ENCODE results near the gene NCKAP1.
"Not testable (repeated sequence)": the region's sequence is repeated elsewhere in the genome, so short reads cannot be mapped to it uniquely, and the experiment has no call there.

NCKAP1 gene

DNA sequence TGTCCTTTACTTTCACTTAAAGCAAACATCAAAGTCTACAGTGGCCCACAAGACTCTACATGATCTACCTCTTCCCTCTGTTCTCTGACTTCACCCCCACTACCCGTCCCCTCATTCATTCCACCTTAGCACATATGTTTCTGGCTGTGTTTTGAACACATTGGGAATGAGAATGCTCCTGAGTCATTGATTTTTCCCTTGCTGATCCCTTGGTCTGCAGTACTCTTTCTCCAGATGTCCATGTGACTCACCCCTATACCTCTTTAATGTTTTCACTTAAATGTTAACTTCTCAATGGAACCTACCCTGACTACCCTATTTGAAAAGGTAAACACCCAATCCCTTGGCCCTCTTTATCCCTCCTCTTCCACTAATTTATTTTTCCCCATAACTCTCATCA is 141.1 kb downstream of the NCKAP1 start:
- no peak for TF ChIP-seq ARNT (IDR thresholded peaks at IDR 0.05)
- no peak for TF ChIP-seq SUZ12 (IDR thresholded peaks at IDR 0.05)
- TF ChIP-seq LEF1 (IDR thresholded peaks at IDR 0.05; ENCODE audit: borderline replicate concordance), result no peak
- TF ChIP-seq, protein P1, sequence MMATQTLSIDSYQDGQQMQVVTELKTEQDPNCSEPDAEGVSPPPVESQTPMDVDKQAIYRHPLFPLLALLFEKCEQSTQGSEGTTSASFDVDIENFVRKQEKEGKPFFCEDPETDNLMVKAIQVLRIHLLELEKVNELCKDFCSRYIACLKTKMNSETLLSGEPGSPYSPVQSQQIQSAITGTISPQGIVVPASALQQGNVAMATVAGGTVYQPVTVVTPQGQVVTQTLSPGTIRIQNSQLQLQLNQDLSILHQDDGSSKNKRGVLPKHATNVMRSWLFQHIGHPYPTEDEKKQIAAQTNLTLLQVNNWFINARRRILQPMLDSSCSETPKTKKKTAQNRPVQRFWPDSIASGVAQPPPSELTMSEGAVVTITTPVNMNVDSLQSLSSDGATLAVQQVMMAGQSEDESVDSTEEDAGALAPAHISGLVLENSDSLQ (IDR thresholded peaks at IDR 0.05), result no peak
- TF ChIP-seq TARDBP (IDR thresholded peaks at IDR 0.05), result no peak
- ChIA-PET CTCF (no interaction called here), POLR2A (no interaction called here)
- DNase-seq (ENCODE audit: extremely low spot score), result no peak

DNA sequence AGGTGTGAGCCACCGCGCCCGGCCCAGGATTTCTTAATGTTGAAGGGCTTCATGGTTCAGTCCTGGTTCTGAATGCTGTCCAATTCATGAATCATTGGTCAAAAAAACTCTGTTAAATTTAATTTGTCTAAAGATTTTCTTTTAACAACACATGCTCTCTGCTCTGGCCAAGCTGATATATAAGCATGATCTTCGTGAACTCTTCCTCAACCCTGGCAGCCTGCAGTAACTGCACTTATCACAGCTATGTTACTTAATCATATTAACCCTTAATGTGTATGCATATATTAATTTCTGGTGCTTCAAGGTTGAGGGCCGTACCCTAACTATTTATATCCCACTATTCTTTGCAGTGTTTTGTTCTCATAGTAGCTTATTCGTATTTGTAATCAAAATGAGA is 142.5 kb downstream of the NCKAP1 start:
- no peak for TF ChIP-seq HDGF (IDR thresholded peaks at IDR 0.05; ENCODE audit: borderline replicate concordance)
- TF ChIP-seq, protein P1 (IDR thresholded peaks at IDR 0.05), result no peak
- no peak for TF ChIP-seq FOXK2 (IDR thresholded peaks at IDR 0.05)
- TF ChIP-seq ELF4 (IDR thresholded peaks at IDR 0.05), result no peak
- TF ChIP-seq FOXA1 (IDR thresholded peaks at IDR 0.05), result no peak
- no peak for TF ChIP-seq SUZ12 (IDR thresholded peaks at IDR 0.05)
- TF ChIP-seq L3MBTL2 (conservative IDR thresholded peaks at IDR 0.05), result no peak
- no peak for TF ChIP-seq FOXM1 (IDR thresholded peaks at IDR 0.05; ENCODE audit: borderline replicate concordance)
- TF ChIP-seq ARNT (IDR thresholded peaks at IDR 0.05), result no peak
- TF ChIP-seq LEF1 (IDR thresholded peaks at IDR 0.05; ENCODE audit: borderline replicate concordance), result no peak
- no peak for TF ChIP-seq ZNF384 (IDR thresholded peaks at IDR 0.05)
- TF ChIP-seq BHLHE40 (IDR thresholded peaks at IDR 0.05; ENCODE audit: borderline replicate concordance), result no peak
- ChIA-PET POLR2A (no interaction called here), CTCF (no interaction called here)
- no peak for DNase-seq (ENCODE audit: extremely low spot score)

DNA sequence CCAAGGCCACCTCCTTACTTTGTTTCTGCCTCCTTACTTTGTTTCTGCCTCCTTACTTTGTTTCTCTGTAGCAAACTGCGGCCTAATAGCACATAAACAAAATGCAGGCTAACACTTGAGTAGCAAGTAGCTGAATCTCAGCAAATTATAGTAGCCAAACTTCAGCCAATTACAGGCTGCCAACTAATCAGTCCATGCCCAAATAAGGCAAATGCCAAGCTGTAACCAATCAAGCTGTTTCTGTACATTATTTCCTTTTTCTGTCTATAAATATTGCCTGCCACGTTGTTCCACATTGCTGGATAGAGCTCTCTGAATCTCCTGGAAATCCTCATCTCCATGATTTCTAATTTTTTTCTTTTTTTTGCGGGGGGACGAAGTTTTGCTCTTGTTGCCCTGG is 143.1 kb downstream of the NCKAP1 start:
- DNase-seq (ENCODE audit: extremely low spot score), result no peak
- ChIA-PET CTCF (interaction anchor here (0.7 kb wide), 1 partner anchor 26 kb away, joined by 5 read pairs; no protein-coding TSS in a partner anchor), POLR2A (no interaction called here)
- no peak for TF ChIP-seq HDGF (IDR thresholded peaks at IDR 0.05; ENCODE audit: borderline replicate concordance)
- TF ChIP-seq FOXM1 (IDR thresholded peaks at IDR 0.05; ENCODE audit: borderline replicate concordance), result no peak
- no peak for TF ChIP-seq TARDBP (IDR thresholded peaks at IDR 0.05)
- TF ChIP-seq ELF4 (IDR thresholded peaks at IDR 0.05), result no peak
- TF ChIP-seq LEF1 (IDR thresholded peaks at IDR 0.05; ENCODE audit: borderline replicate concordance), result no peak
- no peak for TF ChIP-seq SUZ12 (IDR thresholded peaks at IDR 0.05)
- no peak for TF ChIP-seq FOXK2 (IDR thresholded peaks at IDR 0.05)
- TF ChIP-seq ARNT (IDR thresholded peaks at IDR 0.05), result no peak
- TF ChIP-seq NFRKB (IDR thresholded peaks at IDR 0.05), result no peak

DNA sequence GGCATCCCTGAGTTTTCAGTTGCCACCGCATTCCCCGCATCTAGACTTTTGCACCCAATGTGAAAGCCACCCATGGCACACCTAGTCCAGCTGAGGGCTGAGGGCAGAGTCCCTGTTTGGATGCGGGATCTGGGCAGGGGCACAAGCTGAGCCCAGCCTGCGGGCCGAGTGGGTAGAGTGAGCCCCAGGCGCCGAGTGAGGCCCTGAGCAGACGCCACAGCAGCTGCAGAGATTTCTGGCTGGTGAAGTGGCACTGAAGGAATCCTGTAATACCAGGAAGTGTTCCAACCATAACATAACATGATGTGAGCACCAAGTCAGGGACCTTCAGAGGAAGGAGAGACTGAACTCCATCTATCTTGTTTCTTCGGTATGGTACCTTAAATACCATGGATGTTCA is 144.1 kb downstream of the NCKAP1 start:
- TF ChIP-seq LEF1 (IDR thresholded peaks at IDR 0.05; ENCODE audit: borderline replicate concordance), result no peak
- TF ChIP-seq FOXA1 (IDR thresholded peaks at IDR 0.05), result no peak
- TF ChIP-seq BHLHE40 (IDR thresholded peaks at IDR 0.05; ENCODE audit: borderline replicate concordance), result no peak
- no peak for TF ChIP-seq FOXM1 (IDR thresholded peaks at IDR 0.05; ENCODE audit: borderline replicate concordance)
- TF ChIP-seq L3MBTL2 (conservative IDR thresholded peaks at IDR 0.05), result no peak
- TF ChIP-seq ELF4 (IDR thresholded peaks at IDR 0.05), result no peak
- TF ChIP-seq, protein P1 (IDR thresholded peaks at IDR 0.05), result no peak
- no peak for TF ChIP-seq SUZ12 (IDR thresholded peaks at IDR 0.05)
- no peak for TF ChIP-seq FOXK2 (IDR thresholded peaks at IDR 0.05)
- TF ChIP-seq ZNF384 (IDR thresholded peaks at IDR 0.05), result no peak
- TF ChIP-seq TARDBP (IDR thresholded peaks at IDR 0.05), result no peak
- TF ChIP-seq SP1 (IDR thresholded peaks at IDR 0.05), result no peak
- no peak for TF ChIP-seq CTBP1 (IDR thresholded peaks at IDR 0.05; ENCODE audit: borderline replicate concordance)
- no peak for TF ChIP-seq HDGF (IDR thresholded peaks at IDR 0.05; ENCODE audit: borderline replicate concordance)
- TF ChIP-seq NFRKB (IDR thresholded peaks at IDR 0.05), result no peak
- no peak for TF ChIP-seq ARNT (IDR thresholded peaks at IDR 0.05)
- ChIA-PET CTCF (no interaction called here), POLR2A (no interaction called here)
- DNase-seq (ENCODE audit: extremely low spot score), result no peak

DNA sequence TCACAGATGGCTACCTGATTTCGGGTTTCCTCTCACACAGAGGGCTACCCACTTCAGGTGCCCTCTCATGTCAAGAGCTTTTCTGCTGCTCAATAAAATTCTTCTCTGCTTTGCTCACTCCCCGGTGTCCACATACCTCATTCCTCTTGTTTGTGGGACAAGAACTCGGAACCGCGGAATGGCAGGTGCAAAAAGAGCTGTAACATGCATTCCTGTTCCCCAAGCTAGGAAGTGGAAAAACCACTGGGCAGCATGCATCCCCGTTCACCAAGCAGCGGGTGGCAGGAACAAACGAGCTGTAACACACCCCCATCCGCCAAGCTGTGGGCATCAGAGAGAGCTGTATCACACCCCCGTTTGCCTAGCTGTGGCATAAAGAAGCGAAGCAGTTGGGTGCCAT is 144.6 kb downstream of the NCKAP1 start:
- ChIA-PET CTCF (no interaction called here), POLR2A (no interaction called here)
- TF ChIP-seq FOXA1 (IDR thresholded peaks at IDR 0.05) (no peak), NFRKB (IDR thresholded peaks at IDR 0.05) (no peak), CTBP1 (IDR thresholded peaks at IDR 0.05; ENCODE audit: borderline replicate concordance) (no peak), FOXM1 (IDR thresholded peaks at IDR 0.05; ENCODE audit: borderline replicate concordance) (no peak), BHLHE40 (IDR thresholded peaks at IDR 0.05; ENCODE audit: borderline replicate concordance) (no peak), ZNF384 (IDR thresholded peaks at IDR 0.05) (no peak), SUZ12 (IDR thresholded peaks at IDR 0.05) (no peak), ARNT (IDR thresholded peaks at IDR 0.05) (no peak), ELF4 (IDR thresholded peaks at IDR 0.05) (no peak), L3MBTL2 (conservative IDR thresholded peaks at IDR 0.05) (no peak), FOXK2 (IDR thresholded peaks at IDR 0.05) (no peak), SP1 (IDR thresholded peaks at IDR 0.05) (no peak), TARDBP (IDR thresholded peaks at IDR 0.05) (no peak), LEF1 (IDR thresholded peaks at IDR 0.05; ENCODE audit: borderline replicate concordance) (no peak), HDGF (IDR thresholded peaks at IDR 0.05; ENCODE audit: borderline replicate concordance) (no peak)
- TF ChIP-seq, protein P1 (IDR thresholded peaks at IDR 0.05), result no peak

DNA sequence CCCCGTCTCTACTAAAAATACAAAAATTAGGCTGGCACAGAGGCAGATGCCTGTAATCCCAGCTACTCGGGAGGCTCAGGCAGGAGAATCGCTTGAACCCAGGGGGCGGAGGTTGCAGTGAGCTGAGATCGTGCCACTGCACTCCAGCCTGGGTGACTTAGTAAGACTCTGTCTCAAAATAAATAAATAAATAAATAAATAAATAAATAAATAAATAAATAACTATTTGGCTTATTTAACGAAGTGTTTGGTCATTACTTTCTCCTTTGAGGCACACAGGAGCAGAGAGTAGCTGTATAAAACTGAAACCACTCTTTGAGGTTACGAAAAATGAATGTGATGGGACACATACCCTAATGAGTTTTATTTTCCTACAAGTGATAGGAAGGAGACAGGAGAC is 145.2 kb downstream of the NCKAP1 start:
- DNase-seq (ENCODE audit: extremely low spot score); POLR2A ChIA-PET; CTCF ChIA-PET: not testable (repeated sequence)

More for the DNA sequence above, 144.6 kb downstream of the NCKAP1 start:
- DNase-seq (ENCODE audit: extremely low spot score), result no peak
